ENCODE data around the gene SLC49A4. TPM values are rescaled to one million over a fixed set of nuclear protein-coding genes. Genes with fewer than 3 reads are reported as not detected.

SLC49A4 gene
- total RNA-seq, 6 experiments from 2014 or later = 5.5 to 8.6 (median 6.7) TPM

DNA sequence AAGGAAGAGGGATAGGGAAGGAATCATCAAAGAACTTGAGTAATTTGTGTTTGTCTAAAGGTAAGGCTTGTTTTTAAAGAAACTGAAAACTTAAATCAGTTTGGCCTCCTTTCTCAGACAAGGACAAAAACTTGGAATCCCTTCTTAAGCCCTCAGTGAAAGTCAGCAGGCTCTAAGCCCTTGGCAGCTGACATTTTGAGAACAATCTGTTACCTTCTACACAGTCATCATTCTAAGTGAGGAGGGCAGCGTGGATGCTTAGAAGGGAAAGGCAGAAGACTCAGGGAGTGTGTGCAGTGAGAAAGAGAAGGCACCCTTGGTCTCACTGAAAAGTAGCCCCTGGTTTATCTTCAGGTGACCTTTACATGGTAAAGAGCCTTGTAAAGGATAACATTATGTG, 12.1 kb upstream of the SLC49A4 start:
- no peaks in the 10 kb centered on the region for H3K4me1 ChIP-seq
- 100% methylated on average over 1 of the region's 1 CpG for WGBS (ENCODE audit: insufficient coverage, low coverage, low lambda C conversion rate, missing lambda C conversion rate)
- ATAC-seq = no peak

DNA sequence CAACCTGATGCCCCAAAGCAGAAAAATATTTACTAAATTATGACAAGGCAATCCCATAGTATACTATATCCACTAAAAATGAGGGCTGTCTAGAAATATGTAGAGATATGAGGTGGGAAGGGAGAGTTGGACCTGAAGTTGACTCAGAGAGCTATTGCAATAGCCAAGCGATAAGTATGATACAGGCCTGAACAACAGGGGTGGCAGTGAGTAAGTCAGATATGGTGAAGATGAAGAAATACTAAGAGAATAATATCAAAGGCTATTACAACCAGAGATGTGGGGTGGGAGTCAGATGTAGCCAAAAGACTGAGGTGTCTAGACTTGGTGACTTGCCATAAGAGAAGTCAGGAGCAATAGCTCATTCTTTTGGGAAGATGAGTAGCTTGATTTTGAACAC, 10.4 kb upstream of the SLC49A4 start:
- no peak for ATAC-seq
- no peak for TF ChIP-seq POLR2A (IDR thresholded peaks at IDR 0.05)
- TF ChIP-seq, protein P1, sequence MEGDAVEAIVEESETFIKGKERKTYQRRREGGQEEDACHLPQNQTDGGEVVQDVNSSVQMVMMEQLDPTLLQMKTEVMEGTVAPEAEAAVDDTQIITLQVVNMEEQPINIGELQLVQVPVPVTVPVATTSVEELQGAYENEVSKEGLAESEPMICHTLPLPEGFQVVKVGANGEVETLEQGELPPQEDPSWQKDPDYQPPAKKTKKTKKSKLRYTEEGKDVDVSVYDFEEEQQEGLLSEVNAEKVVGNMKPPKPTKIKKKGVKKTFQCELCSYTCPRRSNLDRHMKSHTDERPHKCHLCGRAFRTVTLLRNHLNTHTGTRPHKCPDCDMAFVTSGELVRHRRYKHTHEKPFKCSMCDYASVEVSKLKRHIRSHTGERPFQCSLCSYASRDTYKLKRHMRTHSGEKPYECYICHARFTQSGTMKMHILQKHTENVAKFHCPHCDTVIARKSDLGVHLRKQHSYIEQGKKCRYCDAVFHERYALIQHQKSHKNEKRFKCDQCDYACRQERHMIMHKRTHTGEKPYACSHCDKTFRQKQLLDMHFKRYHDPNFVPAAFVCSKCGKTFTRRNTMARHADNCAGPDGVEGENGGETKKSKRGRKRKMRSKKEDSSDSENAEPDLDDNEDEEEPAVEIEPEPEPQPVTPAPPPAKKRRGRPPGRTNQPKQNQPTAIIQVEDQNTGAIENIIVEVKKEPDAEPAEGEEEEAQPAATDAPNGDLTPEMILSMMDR (IDR thresholded peaks at IDR 0.05) = no peak
- 93% methylated on average over 1 of the region's 1 CpG for WGBS (ENCODE audit: insufficient coverage, low coverage, low lambda C conversion rate, missing lambda C conversion rate)
- Histone ChIP-seq H3K36me3 (no peaks in the 10 kb centered on the region), H3K9me3 (no peaks in the 10 kb centered on the region), H3K27me3 (no peaks in the 10 kb centered on the region), H3K4me1 (no peaks in the 10 kb centered on the region), H3K27ac (no peak overlapping the region), H3K4me3 (no peak overlapping the region)
- intact Hi-C loops (cut with DNase I) = no loop called here
- DNase-seq = no peak

More for the DNA sequence above, 12.1 kb upstream of the SLC49A4 start:
- no peak for DNase-seq
- Histone ChIP-seq H3K9me3 (no peaks in the 10 kb centered on the region), H3K36me3 (no peaks in the 10 kb centered on the region), H3K27me3 (no peaks in the 10 kb centered on the region), H3K27ac (no peak overlapping the region), H3K4me3 (no peak overlapping the region)
- intact Hi-C loops (cut with DNase I) = no loop called here
- TF ChIP-seq, protein P1 (IDR thresholded peaks at IDR 0.05) = no peak
- no peak for TF ChIP-seq POLR2A (IDR thresholded peaks at IDR 0.05)

GRCh38 chr3:122785231-122785630, 9.6 kb upstream of the SLC49A4 start:
- H3K4me3 ChIP-seq = no peak overlapping the region
- ATAC-seq (no peak), DNase-seq (no peak)
- no peaks in the 10 kb centered on the region for H3K27me3 ChIP-seq
- WGBS (ENCODE audit: insufficient coverage, low coverage, low lambda C conversion rate, missing lambda C conversion rate) = no CpG with 5 or more reads among the region's 1 CpG
- intact Hi-C loops (cut with DNase I) = no loop called here
- no peaks in the 10 kb centered on the region for H3K9me3 ChIP-seq
- H3K4me1 ChIP-seq = no peaks in the 10 kb centered on the region
- TF ChIP-seq, protein P1 (IDR thresholded peaks at IDR 0.05) = no peak
- TF ChIP-seq POLR2A (IDR thresholded peaks at IDR 0.05) = no peak
- no peak overlapping the region for H3K27ac ChIP-seq
- no peaks in the 10 kb centered on the region for H3K36me3 ChIP-seq

GRCh38 chr3:122786066-122786465, 8.8 kb upstream of the SLC49A4 start:
- DNase-seq (no peak), ATAC-seq (no peak)
- H3K4me1 ChIP-seq = no peaks in the 10 kb centered on the region
- intact Hi-C loops (cut with DNase I) = no loop called here
- TF ChIP-seq POLR2A (IDR thresholded peaks at IDR 0.05) = no peak
- TF ChIP-seq, protein P1 (IDR thresholded peaks at IDR 0.05) = no peak
- no peaks in the 10 kb centered on the region for H3K9me3 ChIP-seq
- H3K36me3 ChIP-seq = no peaks in the 10 kb centered on the region
- no peaks in the 10 kb centered on the region for H3K27me3 ChIP-seq
- H3K27ac ChIP-seq = no peak overlapping the region
- WGBS (ENCODE audit: insufficient coverage, low coverage, low lambda C conversion rate, missing lambda C conversion rate) = 93% methylated on average over 1 of the region's 1 CpG
- no peak overlapping the region for H3K4me3 ChIP-seq

- intact Hi-C loops (cut with DNase I) = no loop called here
- no peak for TF ChIP-seq POLR2A (IDR thresholded peaks at IDR 0.05)
- TF ChIP-seq, protein P1 (IDR thresholded peaks at IDR 0.05) = no peak
- Histone ChIP-seq H3K4me1 (peaks cover 0 to under 1% (median 0%) of the 10 kb centered on the region in 4 donors), H3K27me3 (no peaks in the 10 kb centered on the region), H3K4me3 (no peak overlapping the region), H3K9me3 (no peaks in the 10 kb centered on the region), H3K36me3 (no peaks in the 10 kb centered on the region), H3K27ac (no peak overlapping the region)
- no peak for DNase-seq
- ATAC-seq = no peak
- WGBS (ENCODE audit: insufficient coverage, low coverage, low lambda C conversion rate, missing lambda C conversion rate) = 100% methylated on average over 2 of the region's 2 CpGs
Measured at GRCh38 chr3:122787872-122788271, 7.0 kb upstream of the SLC49A4 start.
